ENCODE data around the gene USP14. TPM values are rescaled to one million over a fixed set of nuclear protein-coding genes. Genes with fewer than 3 reads are reported as not detected.
"Not testable (repeated sequence)": the region's sequence is repeated elsewhere in the genome, so short reads cannot be mapped to it uniquely, and the experiment has no call there.

USP14 gene
- total RNA-seq, 4 donors from 2014 or later = 31.4 to 57.5 (median 39.5) TPM

DNA sequence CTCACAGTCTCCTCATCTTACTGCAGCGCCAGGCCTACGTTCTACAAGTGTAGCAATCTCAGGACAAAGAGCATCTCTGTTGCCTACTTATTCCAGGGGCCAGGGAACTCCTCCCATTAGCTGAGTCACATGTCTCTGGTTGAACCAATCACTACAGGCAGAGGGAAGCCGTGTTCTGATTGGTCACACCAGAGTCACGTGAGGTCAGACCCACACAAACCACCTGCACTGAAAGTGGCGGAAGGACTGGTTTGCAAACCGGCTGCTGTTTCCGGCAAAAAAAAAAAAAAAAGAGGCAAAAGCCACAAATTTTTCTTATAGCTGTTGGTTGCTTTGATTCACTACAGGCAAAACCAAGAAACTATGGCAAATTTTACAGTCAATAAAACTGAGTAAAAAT lies 21.9 kb upstream of the USP14 start:
- ATAC-seq (ENCODE audit: low FRiP score) (no peak), DNase-seq (ENCODE audit: low spot score) (no peak)
- TF ChIP-seq, protein P1, sequence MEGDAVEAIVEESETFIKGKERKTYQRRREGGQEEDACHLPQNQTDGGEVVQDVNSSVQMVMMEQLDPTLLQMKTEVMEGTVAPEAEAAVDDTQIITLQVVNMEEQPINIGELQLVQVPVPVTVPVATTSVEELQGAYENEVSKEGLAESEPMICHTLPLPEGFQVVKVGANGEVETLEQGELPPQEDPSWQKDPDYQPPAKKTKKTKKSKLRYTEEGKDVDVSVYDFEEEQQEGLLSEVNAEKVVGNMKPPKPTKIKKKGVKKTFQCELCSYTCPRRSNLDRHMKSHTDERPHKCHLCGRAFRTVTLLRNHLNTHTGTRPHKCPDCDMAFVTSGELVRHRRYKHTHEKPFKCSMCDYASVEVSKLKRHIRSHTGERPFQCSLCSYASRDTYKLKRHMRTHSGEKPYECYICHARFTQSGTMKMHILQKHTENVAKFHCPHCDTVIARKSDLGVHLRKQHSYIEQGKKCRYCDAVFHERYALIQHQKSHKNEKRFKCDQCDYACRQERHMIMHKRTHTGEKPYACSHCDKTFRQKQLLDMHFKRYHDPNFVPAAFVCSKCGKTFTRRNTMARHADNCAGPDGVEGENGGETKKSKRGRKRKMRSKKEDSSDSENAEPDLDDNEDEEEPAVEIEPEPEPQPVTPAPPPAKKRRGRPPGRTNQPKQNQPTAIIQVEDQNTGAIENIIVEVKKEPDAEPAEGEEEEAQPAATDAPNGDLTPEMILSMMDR (IDR thresholded peaks at IDR 0.05) = no peak

DNA sequence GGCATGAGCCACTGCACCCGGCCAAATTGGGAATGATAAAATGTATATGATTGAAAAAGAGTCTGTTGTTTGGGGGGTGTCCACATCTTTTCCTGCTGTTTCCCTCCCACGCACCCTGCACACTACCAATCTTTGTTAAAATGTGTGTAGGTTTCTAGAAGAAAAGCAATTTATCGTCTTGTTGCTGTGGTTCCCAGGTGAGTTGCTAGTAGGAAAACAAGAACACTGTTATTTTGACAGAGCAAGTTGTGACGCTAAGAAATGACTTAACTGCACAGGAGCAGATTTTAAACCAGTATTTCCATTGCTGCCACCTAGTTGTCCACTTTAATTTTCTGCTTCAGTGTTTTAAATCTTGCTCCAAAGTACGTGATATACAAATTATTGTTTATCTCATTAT lies 21.0 kb upstream of the USP14 start:
- TF ChIP-seq, protein P1 (IDR thresholded peaks at IDR 0.05) = no peak
- DNase-seq (ENCODE audit: low spot score) = no peak
- no peak for ATAC-seq (ENCODE audit: low FRiP score)

- no peak for DNase-seq (ENCODE audit: low spot score)
- TF ChIP-seq, protein P1 (IDR thresholded peaks at IDR 0.05) = no peak
- ATAC-seq (ENCODE audit: low FRiP score) = no peak
These were observed 17.6 kb upstream of the USP14 start for GRCh38 chr18:140670-141266.

DNA sequence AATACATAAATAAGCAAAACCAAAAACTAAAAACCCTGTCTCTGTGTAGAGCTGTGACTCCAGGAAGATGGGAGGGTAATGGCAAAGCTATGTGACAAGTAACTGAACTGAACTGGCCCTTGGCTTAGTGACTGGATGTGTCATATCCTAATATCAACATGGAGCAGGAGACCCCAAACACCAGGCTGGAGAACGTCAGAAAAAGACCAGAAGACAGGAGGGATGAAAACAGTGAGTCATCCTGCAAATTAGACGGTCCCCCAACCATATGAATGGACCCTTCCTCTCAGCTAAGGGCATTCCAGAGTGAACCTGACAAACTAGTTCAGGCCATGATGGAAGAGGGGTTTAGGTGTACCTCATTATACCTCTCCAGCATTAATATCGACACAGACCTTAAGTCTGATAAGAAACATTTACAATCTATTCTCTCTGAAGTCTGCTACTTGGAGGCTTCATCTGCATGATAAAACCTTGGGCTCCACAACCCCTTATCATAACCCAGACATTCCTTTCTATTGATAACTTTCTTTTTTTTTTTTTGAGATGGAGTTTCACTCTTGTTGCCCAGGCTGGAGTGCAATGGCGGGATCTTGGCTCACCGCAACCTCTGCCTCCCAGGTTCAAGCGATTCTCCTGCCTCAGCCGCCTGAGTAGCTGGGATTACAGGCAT lies 15.6 kb upstream of the USP14 start:
- not testable (repeated sequence) for ATAC-seq (ENCODE audit: low FRiP score); DNase-seq (ENCODE audit: low spot score)

- no peak for DNase-seq (ENCODE audit: low spot score)
- TF ChIP-seq, protein P1 (IDR thresholded peaks at IDR 0.05) = no peak
- no peak for ATAC-seq (ENCODE audit: low FRiP score)
These were observed 9.5 kb upstream of the USP14 start for GRCh38 chr18:148841-149240.

DNA sequence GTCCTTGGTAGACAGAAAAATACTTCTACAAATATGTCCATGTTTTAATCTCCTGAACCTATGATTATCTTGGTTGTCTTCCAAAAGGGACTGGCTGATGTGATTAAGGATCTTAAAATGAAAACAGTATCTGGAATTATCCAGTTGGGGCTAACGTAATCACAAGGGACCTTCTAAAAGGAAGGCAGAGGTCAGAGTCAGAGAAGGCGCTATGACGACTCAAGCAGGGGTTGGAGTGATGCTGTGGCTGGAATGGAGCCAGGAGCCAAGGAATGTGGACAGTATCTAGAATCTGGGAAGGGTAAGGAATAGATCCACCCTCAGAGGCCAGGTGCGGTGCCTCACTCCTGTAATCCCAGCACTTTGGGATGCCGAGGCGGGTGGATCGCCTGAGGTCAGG lies 4.2 kb upstream of the USP14 start:
- TF ChIP-seq, protein P1 (IDR thresholded peaks at IDR 0.05) = no peak
- no peak for ATAC-seq (ENCODE audit: low FRiP score)

GRCh38 chr18:155688-156087 lies 2.7 kb upstream of the USP14 start:
- no peak for ATAC-seq (ENCODE audit: low FRiP score)
- DNase-seq (ENCODE audit: low spot score) = no peak
- TF ChIP-seq, protein P1 (IDR thresholded peaks at IDR 0.05) = no peak

More for the DNA sequence above, 4.2 kb upstream of the USP14 start:
- no peak for DNase-seq (ENCODE audit: low spot score)
